Smooth muscle cell (in vitro differentiated cells): ENCODE results near the gene XPR1. TPM values are rescaled to one million over a fixed set of nuclear protein-coding genes. Genes with fewer than 3 reads are reported as not detected.

Experiments used
- DNase-seq: peaks from one replicate; lab custom pipeline; 2025; ENCODE audit not compliant: unreplicated experiment; lab: John Stamatoyannopoulos, UW
- H2AFZ ChIP-seq: fragments of 200-600 bp; sonication (generic); 2 replicates; pipeline ENCODE4 v1.6.0; 2016; ENCODE audit warnings: antibody characterized with exemption, low read depth, mild to moderate bottlenecking
- H3F3A ChIP-seq: fragments of 200-600 bp; sonication (generic); 2 replicates; pipeline ENCODE4 v1.6.0; 2017; ENCODE audit warnings: antibody characterized with exemption, low read depth
- H3K27ac ChIP-seq: fragments of 200-600 bp; sonication (generic); 2 replicates; pipeline ENCODE4 v1.5.1; 2016; ENCODE audit warnings: low read depth, mild to moderate bottlenecking
- H3K27me3 ChIP-seq: fragments of 200-600 bp; sonication (generic); 2 replicates; pipeline ENCODE4 v1.6.1; 2016; ENCODE audit warnings: low read depth, mild to moderate bottlenecking
- H3K36me3 ChIP-seq: fragments of 200-600 bp; sonication (generic); 2 replicates; pipeline ENCODE4 v1.5.1; 2016; ENCODE audit warnings: low read depth
- H3K4me1 ChIP-seq: fragments of 200-600 bp; sonication (generic); 2 replicates; pipeline ENCODE4 v1.5.1; 2016; ENCODE audit warnings: low read depth
- H3K4me2 ChIP-seq: fragments of 200-600 bp; sonication (generic); 2 replicates; pipeline ENCODE4 v1.6.0; 2016; ENCODE audit warnings: mild to moderate bottlenecking
- H3K4me3 ChIP-seq: fragments of 200-600 bp; sonication (generic); 2 replicates; pipeline ENCODE4 v1.5.1; 2016; ENCODE audit warnings: mild to moderate bottlenecking
- H3K79me2 ChIP-seq: fragments of 200-600 bp; sonication (generic); 2 replicates; pipeline ENCODE4 v1.6.0; 2016; ENCODE audit warnings: low read depth, mild to moderate bottlenecking
- H3K9ac ChIP-seq: fragments of 200-600 bp; sonication (generic); 2 replicates; pipeline ENCODE4 v1.6.0; 2016; ENCODE audit warnings: low read depth
- H3K9me3 ChIP-seq: fragments of 200-600 bp; sonication (generic); replicated peaks from 2 replicates; pipeline ENCODE4 v1.5.1; 2016; ENCODE audit warnings: low read depth
- H4K20me1 ChIP-seq: fragments of 200-600 bp; sonication (generic); 2 replicates; pipeline ENCODE4 v1.6.0; 2016; ENCODE audit warnings: low read depth
- CTCF ChIP-seq: fragments of 200-600 bp; sonication (generic); IDR thresholded peaks from 2 replicates; pipeline ENCODE4 v1.5.1; 2017; ENCODE audit warnings: borderline replicate concordance, mild to moderate bottlenecking, antibody characterized with exemption; ENCODE audit not compliant: insufficient read depth, poor library complexity, severe bottlenecking
- WGBS: methylation state at CpG from one replicate; pipeline ENCODE4 v1.1.7; 2016; ENCODE audit warnings: low lambda C conversion rate; 5-methylcytosine and 5-hydroxymethylcytosine counted together
- polyA plus RNA-seq: library from polyadenylated mRNA; unstranded; fragments of >200 nt; fragmentation: Nextera tagmentation; extraction: Ambion mirVana; gene quantifications from 2 replicates; pipeline ENCODE4 v1.2.1, GENCODE V29; 2016
- total RNA-seq: library from RNA; depleted of rRNA; stranded (reverse); fragments of >200 nt; gene quantifications from 2 replicates; pipeline ENCODE4 v1.2.3, GENCODE V29; 2014

Gene XPR1
- total and polyA plus RNA-seq, 2 experiments from 2014 or later = 9.5 to 27.6 TPM

GRCh38 chr1:180925471-180926051 is 293.7 kb downstream of the XPR1 start:
- 83% methylated on average over 7 of the region's 7 CpGs for WGBS
- Histone ChIP-seq H3K79me2 (no peaks in the 10 kb centered on the region), H3K4me3 (no peak overlapping the region), H3F3A (peaks cover 3% of the 10 kb centered on the region), H3K27me3 (no peaks in the 10 kb centered on the region), H3K4me1 (peaks cover 54% of the 10 kb centered on the region), H2AFZ (no peak overlapping the region), H3K36me3 (no peaks in the 10 kb centered on the region), H4K20me1 (peaks cover 11% of the 10 kb centered on the region), H3K9me3 (no peaks in the 10 kb centered on the region), H3K4me2 (no peak overlapping the region), H3K27ac (no peak overlapping the region), H3K9ac (no peak overlapping the region)
- TF ChIP-seq CTCF = no peak
- no peak for DNase-seq

GRCh38 chr1:180926164-180926981 is 294.6 kb downstream of the XPR1 start:
- peak overlapping the region; percentile 36 for H3K4me2 ChIP-seq
- H4K20me1 ChIP-seq = peaks cover 11% of the 10 kb centered on the region
- 28% methylated on average over 14 of the region's 14 CpGs for WGBS
- no peaks in the 10 kb centered on the region for H3K36me3 ChIP-seq
- H3K27ac ChIP-seq = no peak overlapping the region
- H3K4me3 ChIP-seq = peak overlapping the region; percentile 10
- no peaks in the 10 kb centered on the region for H3K79me2 ChIP-seq
- H3K9ac ChIP-seq = no peak overlapping the region
- TF ChIP-seq CTCF = no peak
- no peak overlapping the region for H2AFZ ChIP-seq
- H3K4me1 ChIP-seq = peaks cover 54% of the 10 kb centered on the region
- no peaks in the 10 kb centered on the region for H3K27me3 ChIP-seq
- DNase-seq = peak; percentile 45
- H3K9me3 ChIP-seq = no peaks in the 10 kb centered on the region
- peaks cover 3% of the 10 kb centered on the region for H3F3A ChIP-seq

GRCh38 chr1:180927348-180927747 is 295.5 kb downstream of the XPR1 start:
- Histone ChIP-seq H3K9ac (no peak overlapping the region), H3K4me2 (peak overlapping the region; percentile 36), H2AFZ (no peak overlapping the region), H3K79me2 (no peaks in the 10 kb centered on the region), H3K27ac (no peak overlapping the region), H3K36me3 (no peaks in the 10 kb centered on the region), H3K27me3 (no peaks in the 10 kb centered on the region), H3K9me3 (no peaks in the 10 kb centered on the region), H3K4me1 (peaks cover 47% of the 10 kb centered on the region), H3F3A (peaks cover 3% of the 10 kb centered on the region), H4K20me1 (peaks cover 11% of the 10 kb centered on the region), H3K4me3 (no peak overlapping the region)
- 78% methylated on average over 13 of the region's 13 CpGs for WGBS
- DNase-seq = no peak
- TF ChIP-seq CTCF = no peak
